Hepatocyte (in vitro differentiated cells): Measurements from ENCODE around the gene INPP5D. TPM values are rescaled to one million over a fixed set of nuclear protein-coding genes. Genes with fewer than 3 reads are reported as not detected.

Source experiments
- DNase-seq: peaks from one replicate; pipeline ENCODE4 v3.0.0-alpha.2; 2016; ENCODE audit warnings: low spot score
- H2AFZ ChIP-seq: fragments of 200-600 bp; sonication (generic); 2 replicates; pipeline ENCODE4 v1.6.0; 2016; ENCODE audit warnings: antibody characterized with exemption, mild to moderate bottlenecking
- H3K27ac ChIP-seq: fragments of 200-600 bp; sonication (generic); 2 replicates; pipeline ENCODE4 v1.5.1; 2016; ENCODE audit warnings: mild to moderate bottlenecking
- H3K27me3 ChIP-seq: fragments of 200-600 bp; sonication (generic); 2 replicates; pipeline ENCODE4 v1.6.1; 2016
- H3K36me3 ChIP-seq: fragments of 200-600 bp; sonication (generic); replicated peaks from 2 replicates; pipeline ENCODE4 v1.5.1; 2016; ENCODE audit warnings: low read depth; ENCODE audit not compliant: insufficient read depth
- H3K4me1 ChIP-seq: fragments of 200-600 bp; sonication (generic); 2 replicates; pipeline ENCODE4 v1.5.1; 2016; ENCODE audit warnings: mild to moderate bottlenecking, moderate library complexity; ENCODE audit not compliant: insufficient read depth
- H3K4me2 ChIP-seq: fragments of 200-600 bp; sonication (generic); 2 replicates; pipeline ENCODE4 v1.6.0; 2016
- H3K4me3 ChIP-seq: fragments of 200-600 bp; sonication (generic); 2 replicates; pipeline ENCODE4 v1.5.1; 2016; ENCODE audit warnings: mild to moderate bottlenecking
- H3K79me2 ChIP-seq: fragments of 200-600 bp; sonication (generic); 2 replicates; pipeline ENCODE4 v1.6.0; 2017; ENCODE audit warnings: mild to moderate bottlenecking
- H3K9me2 ChIP-seq: fragments of 200-600 bp; sonication (generic); replicated peaks from 2 replicates; pipeline ENCODE4 v1.6.0; 2017; ENCODE audit warnings: mild to moderate bottlenecking; ENCODE audit not compliant: insufficient read depth
- H3K9me3 ChIP-seq: fragments of 200-600 bp; sonication (generic); 2 replicates; pipeline ENCODE4 v1.5.1; 2016; ENCODE audit warnings: low read depth, mild to moderate bottlenecking
- H4K20me1 ChIP-seq: fragments of 200-600 bp; sonication (generic); 2 replicates; pipeline ENCODE4 v1.6.0; 2016; ENCODE audit warnings: mild to moderate bottlenecking; ENCODE audit not compliant: insufficient read depth, poor library complexity, severe bottlenecking
- CTCF ChIP-seq: fragments of 200-600 bp; sonication (generic); IDR thresholded peaks from 2 replicates; pipeline ENCODE4 v1.5.1; 2016; ENCODE audit warnings: antibody characterized with exemption, mild to moderate bottlenecking; ENCODE audit not compliant: poor library complexity
- EZH2 ChIP-seq: fragments of 200-600 bp; sonication (generic); IDR thresholded peaks from 2 replicates; pipeline ENCODE4 v1.6.1; 2016; ENCODE audit warnings: antibody characterized with exemption, mild to moderate bottlenecking, borderline replicate concordance
- EZH2phosphoT487 ChIP-seq: fragments of 200-600 bp; sonication (generic); IDR thresholded peaks from one replicate; pipeline ENCODE4 v1.6.1; 2018; ENCODE audit warnings: antibody characterized with exemption, mild to moderate bottlenecking, low read depth, moderate library complexity; ENCODE audit not compliant: unreplicated experiment, severe bottlenecking
- WGBS: methylation state at CpG from one replicate; pipeline ENCODE4 v1.1.6; 2016; ENCODE audit warnings: low lambda C conversion rate; ENCODE audit errors: missing lambda C conversion rate; 5-methylcytosine and 5-hydroxymethylcytosine counted together
- polyA plus RNA-seq: library from polyadenylated mRNA; unstranded; fragments of >200 nt; fragmentation: Nextera tagmentation; extraction: Ambion mirVana; gene quantifications from 2 replicates; pipeline ENCODE4 v1.2.1, GENCODE V29; 2016
- total RNA-seq: library from RNA; depleted of rRNA; stranded (reverse); fragments of >200 nt; gene quantifications from 2 replicates; pipeline ENCODE4 v1.2.3, GENCODE V29; 2014

The INPP5D gene
- total and polyA plus RNA-seq, 2 experiments from 2014 or later, result 3.3 to 5.2 TPM

DNA sequence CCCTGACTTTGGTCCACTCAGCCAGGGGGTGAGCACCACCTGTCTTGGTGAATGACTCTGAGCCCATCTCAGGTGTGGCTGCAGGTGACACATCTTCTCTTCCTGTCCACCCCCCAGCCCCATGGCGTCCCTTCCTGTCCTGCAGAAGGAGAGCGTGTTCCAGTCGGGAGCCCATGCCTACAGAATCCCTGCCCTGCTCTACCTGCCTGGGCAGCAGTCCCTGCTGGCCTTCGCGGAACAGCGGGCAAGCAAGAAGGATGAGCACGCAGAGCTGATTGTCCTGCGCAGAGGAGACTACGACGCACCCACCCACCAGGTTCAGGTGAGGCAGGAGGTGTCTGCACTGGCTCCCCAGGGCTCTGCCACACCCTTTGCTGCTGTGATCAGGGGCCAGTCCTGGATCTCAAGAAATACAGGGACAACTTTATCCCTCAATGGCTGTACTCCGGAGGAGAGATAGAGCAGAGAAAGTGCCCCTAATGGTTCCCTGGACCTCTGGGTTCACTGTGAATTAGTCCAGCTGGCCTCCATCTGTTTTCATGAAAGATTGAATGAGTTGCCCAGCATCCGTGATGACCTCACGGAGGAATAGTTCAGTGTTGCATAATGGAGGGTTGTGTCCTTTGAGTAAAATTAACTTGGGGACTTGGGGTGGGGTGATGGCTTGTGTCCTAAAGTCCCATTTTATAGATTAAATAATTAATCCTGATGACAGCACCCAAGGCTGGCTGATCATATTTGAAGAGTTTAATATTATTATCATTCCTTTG, 27.4 kb upstream of the INPP5D start, which contains the start of gene NEU2:
TSS of gene NEU2 (plus strand) at position 122 of the 770 bp plus-strand sequence. CDS start at position 122, 0 bp downstream.
- Histone ChIP-seq H3K4me3 (no peak within 1 kb of the TSS), H2AFZ (no peak within 1 kb of the TSS), H3K79me2 (no peaks in the 10 kb centered on the region), H3K27ac (no peak within 1 kb of the TSS), H3K4me2 (no peak within 1 kb of the TSS), H4K20me1 (no peaks in the 10 kb centered on the region), H3K9me2 (no peaks in the 10 kb centered on the region), H3K36me3 (no peaks in the 10 kb centered on the region), H3K27me3 (no peaks in the 10 kb centered on the region), H3K4me1 (no peaks in the 10 kb centered on the region), H3K9me3 (no peaks in the 10 kb centered on the region)
- WGBS, result 92% methylated on average over 13 of the region's 13 CpGs
- TF ChIP-seq CTCF (no peak), EZH2 (no peak), EZH2phosphoT487 (no peak)
- DNase-seq, result no peak

DNA sequence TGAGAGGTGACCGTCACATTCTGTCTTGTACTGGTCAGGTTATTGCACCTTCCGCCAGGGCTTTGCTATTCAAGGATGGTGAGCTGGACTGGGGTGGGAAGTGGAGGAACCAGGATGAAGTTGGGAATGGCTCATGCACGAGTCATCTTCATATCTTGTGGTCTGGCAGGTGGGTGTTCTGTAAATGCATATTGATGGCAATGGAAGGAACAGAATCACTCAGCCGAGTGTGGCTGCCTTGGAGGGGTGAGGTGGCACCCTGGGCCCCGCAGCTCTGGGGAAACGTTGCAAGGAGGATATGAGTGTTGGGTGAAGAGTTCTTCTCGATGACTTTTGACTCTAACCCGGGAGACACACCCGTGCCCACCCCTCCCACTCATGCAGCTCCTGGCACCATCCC, 26.5 kb upstream of the INPP5D start:
- no peaks in the 10 kb centered on the region for H4K20me1 ChIP-seq
- no peaks in the 10 kb centered on the region for H3K27me3 ChIP-seq
- no peaks in the 10 kb centered on the region for H3K9me3 ChIP-seq
- no peaks in the 10 kb centered on the region for H3K36me3 ChIP-seq
- no peaks in the 10 kb centered on the region for H3K79me2 ChIP-seq
- H3K27ac ChIP-seq, result no peak overlapping the region
- TF ChIP-seq EZH2phosphoT487 (no peak), CTCF (no peak), EZH2 (no peak)
- no peak overlapping the region for H3K4me3 ChIP-seq
- no peak for DNase-seq
- H3K9me2 ChIP-seq, result no peaks in the 10 kb centered on the region
- H3K4me1 ChIP-seq, result no peaks in the 10 kb centered on the region
- no peak overlapping the region for H2AFZ ChIP-seq
- no peak overlapping the region for H3K4me2 ChIP-seq
- 96% methylated on average over 9 of the region's 9 CpGs for WGBS

GRCh38 chr2:233034091-233034882, 25.9 kb upstream of the INPP5D start:
- Histone ChIP-seq H2AFZ (no peak overlapping the region), H3K79me2 (no peaks in the 10 kb centered on the region), H3K27me3 (no peaks in the 10 kb centered on the region), H4K20me1 (no peaks in the 10 kb centered on the region), H3K9me2 (no peaks in the 10 kb centered on the region), H3K9me3 (no peaks in the 10 kb centered on the region), H3K36me3 (no peaks in the 10 kb centered on the region), H3K4me3 (no peak overlapping the region), H3K4me1 (no peaks in the 10 kb centered on the region), H3K4me2 (no peak overlapping the region), H3K27ac (no peak overlapping the region)
- WGBS, result 95% methylated on average over 36 of the region's 37 CpGs
- TF ChIP-seq EZH2phosphoT487 (no peak), EZH2 (no peak), CTCF (no peak)
- no peak for DNase-seq
